Measurements from ENCODE around the gene ANP32E. TPM values are rescaled to one million over a fixed set of nuclear protein-coding genes. Genes with fewer than 3 reads are reported as not detected.

Gene ANP32E
- 36.2 to 67.0 TPM (median 52.2 TPM) in 5 replicates for total RNA-seq (2022; extraction: Qiagen RNA extraction; ENCODE audit: low read depth)

GRCh38 chr1:150235852-150236613 is at the start of gene ANP32E:
Gene ANP32E (minus strand): TSS chr1:150236112. CDS start chr1:150235786, 326 bp downstream.

GRCh38 chr1:150281758-150282557 is 46.0 kb upstream of the ANP32E start, which contains the start of gene CIART:
Gene CIART (plus strand): TSS chr1:150282554. CDS start chr1:150283268, 714 bp downstream.

GRCh38 chr1:150268705-150269403 is 32.9 kb upstream of the ANP32E start, which contains the start of gene APH1A:
Gene APH1A (minus strand): TSS chr1:150269016. CDS start chr1:150268810, 206 bp downstream.

DNA sequence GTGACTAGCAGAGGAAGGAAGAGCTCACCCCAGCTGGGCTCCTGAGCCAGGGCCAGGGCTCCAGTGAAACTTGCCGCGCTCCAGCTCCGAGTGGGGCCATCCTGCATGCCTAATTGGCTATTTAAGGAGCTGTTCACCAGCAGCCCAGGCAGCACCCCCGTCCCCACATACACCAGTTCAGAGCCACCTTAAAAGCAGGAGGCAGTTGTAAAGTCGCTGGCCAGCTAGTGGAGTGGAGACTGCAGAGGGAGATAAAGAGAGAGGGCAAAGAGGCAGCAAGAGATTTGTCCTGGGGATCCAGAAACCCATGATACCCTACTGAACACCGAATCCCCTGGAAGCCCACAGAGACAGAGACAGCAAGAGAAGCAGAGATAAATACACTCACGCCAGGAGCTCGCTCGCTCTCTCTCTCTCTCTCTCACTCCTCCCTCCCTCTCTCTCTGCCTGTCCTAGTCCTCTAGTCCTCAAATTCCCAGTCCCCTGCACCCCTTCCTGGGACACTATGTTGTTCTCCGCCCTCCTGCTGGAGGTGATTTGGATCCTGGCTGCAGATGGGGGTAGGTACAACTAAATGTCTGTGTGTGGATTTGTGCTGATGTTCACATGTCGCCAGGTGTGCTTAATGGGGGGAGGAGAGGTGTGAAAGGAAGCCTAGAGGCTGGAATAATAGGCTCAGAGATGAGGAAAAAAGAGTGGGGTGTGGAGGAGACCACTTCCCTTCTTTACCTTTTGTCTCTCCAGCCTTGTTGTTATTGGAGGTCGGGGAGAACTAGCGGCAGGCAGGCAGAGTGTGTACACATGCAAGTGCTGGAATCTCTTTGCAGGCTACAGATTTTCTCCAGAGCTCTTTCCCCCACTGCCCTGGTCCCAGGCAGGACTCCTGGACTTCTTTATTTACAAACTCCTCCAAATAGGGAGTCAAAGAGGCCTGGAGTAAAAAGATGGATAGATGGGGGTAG is 22.0 kb upstream of the ANP32E start, which contains the start of gene CA14:
Gene CA14, plus strand, starts transcription at position 151 of the 962 bp plus-strand sequence. Its CDS starts 355 bp downstream, at position 506.

Other genes starting within 250 kb of the ANP32E start
- 8.1 to 13.0 TPM (median 10.2 TPM) in 5 replicates for gene OTUD7B, start 225.4 kb downstream of the ANP32E start, total RNA-seq (2022; extraction: Qiagen RNA extraction; ENCODE audit: low read depth)
- 16.1 to 17.5 TPM (median 16.9 TPM) in 5 replicates for gene VPS45, start 168.3 kb downstream of the ANP32E start, total RNA-seq (2022; extraction: Qiagen RNA extraction; ENCODE audit: low read depth)
- gene PLEKHO1, start 86.2 kb downstream of the ANP32E start, total RNA-seq (2022; extraction: Qiagen RNA extraction; ENCODE audit: low read depth) = 6.9 to 9.4 TPM (median 8.3 TPM) in 5 replicates
- gene CA14, start 21.7 kb upstream of the ANP32E start, total RNA-seq (2022; extraction: Qiagen RNA extraction; ENCODE audit: low read depth) = not detected in 5 replicates
- gene APH1A, start 32.9 kb upstream of the ANP32E start, total RNA-seq (2022; extraction: Qiagen RNA extraction; ENCODE audit: low read depth) = 119 to 140 TPM (median 134 TPM) in 5 replicates
- 0.13 to 0.70 TPM (median 0.40 TPM) in 5 replicates for gene C1orf54, start 36.7 kb upstream of the ANP32E start, total RNA-seq (2022; extraction: Qiagen RNA extraction; ENCODE audit: low read depth)
- 0.22 to 0.69 TPM (median 0.43 TPM) in 5 replicates for gene CIART, start 46.4 kb upstream of the ANP32E start, total RNA-seq (2022; extraction: Qiagen RNA extraction; ENCODE audit: low read depth)
- 82.6 to 99.4 TPM (median 85.5 TPM) in 5 replicates for gene MRPS21, start 57.7 kb upstream of the ANP32E start, total RNA-seq (2022; extraction: Qiagen RNA extraction; ENCODE audit: low read depth)
- 48.1 to 62.5 TPM (median 56.4 TPM) in 5 replicates for gene PRPF3, start 85.4 kb upstream of the ANP32E start, total RNA-seq (2022; extraction: Qiagen RNA extraction; ENCODE audit: low read depth)
- gene RPRD2, start 128.0 kb upstream of the ANP32E start, total RNA-seq (2022; extraction: Qiagen RNA extraction; ENCODE audit: low read depth) = 14.4 to 15.6 TPM (median 15.1 TPM) in 5 replicates